Smooth muscle cell of the brain vasculature (primary cell): ENCODE results near the gene FUT7.
"Not testable (repeated sequence)": the region's sequence is repeated elsewhere in the genome, so short reads cannot be mapped to it uniquely, and the experiment has no call there.

Source experiments
- DNase-seq: peaks from one replicate; pipeline ENCODE4 v3.0.0-alpha.2; 2012; ENCODE audit warnings: low read depth, low spot score

Gene FUT7

GRCh38 chr9:137033481-137033880, 1.6 kb upstream of the FUT7 start:
- DNase-seq: not testable (repeated sequence)

- DNase-seq: no peak
Measured at GRCh38 chr9:137032858-137033257, 970 bp upstream of the FUT7 start.

GRCh38 chr9:137030538-137031527, 1.1 kb downstream of the FUT7 start:
- no peak for DNase-seq

- DNase-seq: no peak
Measured at GRCh38 chr9:137030006-137030405, 1.9 kb downstream of the FUT7 start.

- DNase-seq: no peak
Measured at GRCh38 chr9:137029058-137029936, 2.6 kb downstream of the FUT7 start.

GRCh38 chr9:137028263-137029057, 3.4 kb downstream of the FUT7 start:
- DNase-seq: no peak

GRCh38 chr9:137027369-137028262, 4.3 kb downstream of the FUT7 start, which contains the start of gene ABCA2:
TSS of gene ABCA2 (minus strand) at chr9:137028237. CDS start at chr9:137028140, 97 bp downstream.
- no peak for DNase-seq

- DNase-seq: no peak
Measured at GRCh38 chr9:137026828-137027227, 5.1 kb downstream of the FUT7 start.

- DNase-seq: no peak
Measured at GRCh38 chr9:137026384-137026783, 5.5 kb downstream of the FUT7 start.

GRCh38 chr9:137025517-137025966, 6.3 kb downstream of the FUT7 start:
- DNase-seq: no peak

GRCh38 chr9:137023583-137023991, 8.3 kb downstream of the FUT7 start:
- DNase-seq: no peak

GRCh38 chr9:137023157-137023556, 8.7 kb downstream of the FUT7 start:
- no peak for DNase-seq

GRCh38 chr9:137022662-137023008, 9.3 kb downstream of the FUT7 start:
- DNase-seq: no peak

GRCh38 chr9:137021979-137022661, 9.8 kb downstream of the FUT7 start:
- DNase-seq: no peak

GRCh38 chr9:137021568-137021978, 10.3 kb downstream of the FUT7 start:
- DNase-seq: no peak

GRCh38 chr9:137020771-137021567, 10.9 kb downstream of the FUT7 start:
- no peak for DNase-seq

- no peak for DNase-seq
Measured at GRCh38 chr9:137019891-137020683, 11.8 kb downstream of the FUT7 start.
